HG03457 (cell line): ENCODE measurements around the gene KCNQ1OT1.

Experiments
- ATAC-seq: cut with Tn5 transposase; IDR thresholded peaks from one replicate; pipeline ENCODE4 v1.9.1; 2021; ENCODE audit warnings: moderate number of reproducible peaks; ENCODE audit not compliant: unreplicated experiment

Gene KCNQ1OT1

GRCh38 chr11:2699531-2700414 is at the start of gene KCNQ1OT1:
KCNQ1OT1 (minus strand) TSS chr11:2699994.
- peak; percentile 82 for ATAC-seq

GRCh38 chr11:2748814-2749554 is 49.2 kb upstream of the KCNQ1OT1 start:
- ATAC-seq, result no peak

GRCh38 chr11:2748061-2748813 is 48.4 kb upstream of the KCNQ1OT1 start:
- ATAC-seq, result no peak

- ATAC-seq, result no peak
Measured at GRCh38 chr11:2747248-2748027, 47.6 kb upstream of the KCNQ1OT1 start.

- ATAC-seq, result no peak
Measured at GRCh38 chr11:2746401-2747247, 46.8 kb upstream of the KCNQ1OT1 start.

GRCh38 chr11:2745511-2745910 is 45.7 kb upstream of the KCNQ1OT1 start:
- no peak for ATAC-seq

GRCh38 chr11:2744166-2744565 is 44.4 kb upstream of the KCNQ1OT1 start:
- ATAC-seq, result no peak

GRCh38 chr11:2743427-2744110 is 43.8 kb upstream of the KCNQ1OT1 start:
- no peak for ATAC-seq

GRCh38 chr11:2742611-2743426 is 43.0 kb upstream of the KCNQ1OT1 start:
- no peak for ATAC-seq

GRCh38 chr11:2742201-2742600 is 42.4 kb upstream of the KCNQ1OT1 start:
- no peak for ATAC-seq

- no peak for ATAC-seq
Measured at GRCh38 chr11:2741377-2742131, 41.8 kb upstream of the KCNQ1OT1 start.

- ATAC-seq, result no peak
Measured at GRCh38 chr11:2741006-2741376, 41.2 kb upstream of the KCNQ1OT1 start.

GRCh38 chr11:2740275-2740940 is 40.6 kb upstream of the KCNQ1OT1 start:
- no peak for ATAC-seq

- ATAC-seq, result no peak
Measured at GRCh38 chr11:2739531-2740274, 39.9 kb upstream of the KCNQ1OT1 start.

- no peak for ATAC-seq
Measured at GRCh38 chr11:2738551-2739431, 39.0 kb upstream of the KCNQ1OT1 start.
